ENCODE data around the gene PEX14. TPM values are rescaled to one million over a fixed set of nuclear protein-coding genes. Genes with fewer than 3 reads are reported as not detected.

PEX14 gene
- total and polyA plus RNA-seq, 4 donors = 9.5 to 26.9 (median 19.7) TPM

DNA sequence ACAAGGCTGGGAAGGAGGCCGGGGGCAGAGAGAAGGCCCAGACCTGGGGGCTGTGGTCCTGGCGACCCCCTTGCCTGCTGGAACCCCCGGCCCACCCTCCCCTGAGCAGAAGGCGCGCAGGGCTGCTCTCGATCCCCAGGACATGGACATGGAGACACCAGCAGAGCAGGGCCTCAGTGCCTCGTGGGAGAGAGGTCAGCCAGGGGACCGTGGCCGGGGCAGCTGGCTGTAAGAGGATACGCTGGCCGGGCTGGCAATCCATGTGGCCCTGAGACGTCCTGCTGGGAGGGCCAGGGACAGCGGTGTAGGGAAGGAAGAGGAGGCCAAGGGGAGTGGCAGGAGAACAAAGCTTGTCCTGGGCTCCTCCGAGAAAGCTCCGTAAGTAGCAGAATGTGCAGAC lies 189.5 kb downstream of the PEX14 start:
- 45% methylated on average over 15 of the region's 15 CpGs for WGBS (ENCODE audit: insufficient coverage)
- peaks cover 42% of the 10 kb centered on the region for H3K36me3 ChIP-seq (ENCODE audit: control insufficient read depth, insufficient read depth, low read length)
- no peak overlapping the region for H3K27ac ChIP-seq (ENCODE audit: low read depth, low read length)
- no peak for DNase-seq (ENCODE audit: low read depth in 4 of 6, low spot score in 6 of 6)
- H3K4me1 ChIP-seq (ENCODE audit: control insufficient read depth, insufficient read depth, low read length) = peaks cover 59% of the 10 kb centered on the region
- H3K4me3 ChIP-seq (ENCODE audit: low read depth, low read length) = no peak overlapping the region
- H3K27me3 ChIP-seq (ENCODE audit: control insufficient read depth, insufficient read depth, low read length) = peaks cover 12% of the 10 kb centered on the region
- no peaks in the 10 kb centered on the region for H3K9me3 ChIP-seq (ENCODE audit: control insufficient read depth, insufficient read depth, low read length)

- no peak overlapping the region for H3K4me3 ChIP-seq (ENCODE audit: low read depth, low read length)
- H3K9me3 ChIP-seq (ENCODE audit: control insufficient read depth, insufficient read depth, low read length) = no peaks in the 10 kb centered on the region
- H3K36me3 ChIP-seq (ENCODE audit: control insufficient read depth, insufficient read depth, low read length) = peaks cover 32% of the 10 kb centered on the region
- WGBS (ENCODE audit: insufficient coverage) = 95% methylated on average over 31 of the region's 31 CpGs
- no peak overlapping the region for H3K27ac ChIP-seq (ENCODE audit: low read depth, low read length)
- DNase-seq (ENCODE audit: low read depth in 4 of 6, low spot score in 6 of 6) = no peak
- H3K4me1 ChIP-seq (ENCODE audit: control insufficient read depth, insufficient read depth, low read length) = peaks cover 67% of the 10 kb centered on the region
- H3K27me3 ChIP-seq (ENCODE audit: control insufficient read depth, insufficient read depth, low read length) = peaks cover 14% of the 10 kb centered on the region
These were observed 190.5 kb downstream of the PEX14 start for GRCh38 chr1:10665226-10665625.

DNA sequence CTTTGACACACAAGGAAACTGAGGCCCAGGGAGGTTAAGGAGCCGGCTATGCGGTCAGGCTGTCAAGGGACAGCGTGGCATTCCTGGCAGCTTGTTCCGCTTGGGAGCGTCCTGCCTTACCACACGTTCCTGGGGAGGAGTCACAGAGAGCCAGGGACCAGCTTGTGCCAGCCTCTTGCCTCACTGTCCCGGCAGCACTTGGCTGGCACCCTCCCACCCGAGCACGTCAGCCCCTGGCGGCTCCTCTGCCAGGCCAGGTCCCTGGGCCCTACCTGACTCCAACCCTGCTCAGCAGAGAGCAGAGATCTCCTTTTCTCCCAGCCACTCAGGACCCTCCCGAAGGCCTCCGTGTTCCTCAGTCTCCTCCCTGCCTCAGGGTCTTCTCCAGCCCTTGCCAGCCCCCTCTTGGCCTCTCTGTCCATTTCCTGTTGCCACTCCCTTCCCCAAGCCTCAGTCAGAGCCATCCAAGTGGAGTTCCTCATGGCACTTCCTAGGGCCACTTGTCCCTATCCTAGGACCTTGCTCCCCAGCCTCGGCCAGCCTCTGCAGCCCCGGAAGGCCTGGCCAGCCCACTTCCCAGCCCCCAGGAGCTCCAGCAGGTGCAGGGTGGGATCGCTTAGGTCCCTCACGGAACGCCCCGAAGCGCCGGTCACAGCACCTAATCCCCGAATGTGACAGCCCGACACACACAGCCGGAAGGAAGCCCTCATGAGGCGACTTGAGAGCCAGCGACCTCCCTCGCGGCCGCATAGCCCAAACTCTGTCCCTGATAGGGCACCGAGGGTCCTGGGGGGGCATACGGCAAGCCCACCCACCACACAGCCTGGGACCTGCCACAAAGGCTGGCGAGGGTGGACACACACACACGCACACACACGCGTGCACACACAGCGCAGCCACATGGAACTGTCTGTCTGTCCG lies 191.4 kb downstream of the PEX14 start:
- WGBS (ENCODE audit: insufficient coverage) = 90% methylated on average over 36 of the region's 36 CpGs
- peaks cover 22% of the 10 kb centered on the region for H3K27me3 ChIP-seq (ENCODE audit: control insufficient read depth, insufficient read depth, low read length)
- no peak for DNase-seq (ENCODE audit: low read depth in 4 of 6, low spot score in 6 of 6)
- peaks cover 77% of the 10 kb centered on the region for H3K4me1 ChIP-seq (ENCODE audit: control insufficient read depth, insufficient read depth, low read length)
- no peak overlapping the region for H3K4me3 ChIP-seq (ENCODE audit: low read depth, low read length)
- H3K9me3 ChIP-seq (ENCODE audit: control insufficient read depth, insufficient read depth, low read length) = no peaks in the 10 kb centered on the region
- H3K27ac ChIP-seq (ENCODE audit: low read depth, low read length) = no peak overlapping the region
- peaks cover 27% of the 10 kb centered on the region for H3K36me3 ChIP-seq (ENCODE audit: control insufficient read depth, insufficient read depth, low read length)

DNA sequence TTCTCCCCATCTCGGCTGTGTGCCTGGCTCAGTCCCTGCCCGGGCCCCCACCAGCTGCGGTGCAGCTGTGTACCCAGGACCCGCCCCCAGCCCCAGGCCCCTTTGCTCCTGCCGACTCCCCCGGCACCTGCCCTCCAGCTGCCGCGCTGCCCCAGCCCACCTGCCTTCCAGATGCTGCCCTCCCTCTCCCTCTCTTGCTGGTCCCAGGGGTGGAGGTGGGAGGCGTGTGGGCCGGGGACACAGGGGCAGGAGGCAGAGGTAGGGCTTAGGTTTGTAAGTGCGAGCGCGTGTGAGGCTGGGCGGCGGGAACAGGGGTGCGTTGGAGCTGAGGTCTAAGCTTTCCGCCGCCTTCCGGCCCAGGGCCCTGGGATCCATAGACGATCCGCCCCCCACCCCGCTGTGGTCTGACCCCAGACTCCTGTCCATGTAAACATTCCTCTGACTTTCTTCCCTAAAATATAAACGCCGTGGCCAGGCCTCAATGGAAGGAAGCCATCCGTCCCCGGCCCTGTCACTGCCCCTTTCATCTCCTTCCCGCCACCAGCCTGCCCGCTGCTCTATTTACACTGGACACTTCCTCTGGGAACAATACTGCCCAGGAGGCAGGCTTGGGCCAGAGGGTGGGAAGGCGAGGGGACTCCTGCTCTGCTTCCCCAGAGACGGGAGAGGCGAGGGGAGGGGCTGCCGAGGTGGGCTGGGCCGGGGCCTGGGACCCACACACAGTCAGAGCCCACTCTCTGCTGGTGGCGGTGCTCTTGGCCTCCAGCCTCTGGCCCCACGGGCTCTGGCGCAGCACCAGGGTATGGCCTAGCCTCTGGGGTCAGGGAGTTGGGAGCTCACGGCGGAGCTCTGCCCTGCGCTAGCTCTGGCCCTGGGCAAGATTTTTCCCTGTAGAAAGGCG lies 193.4 kb downstream of the PEX14 start:
- Histone ChIP-seq H3K9me3 (ENCODE audit: control insufficient read depth, insufficient read depth, low read length) (no peaks in the 10 kb centered on the region), H3K36me3 (ENCODE audit: control insufficient read depth, insufficient read depth, low read length) (peaks cover 24% of the 10 kb centered on the region), H3K27me3 (ENCODE audit: control insufficient read depth, insufficient read depth, low read length) (peaks cover 41% of the 10 kb centered on the region), H3K27ac (ENCODE audit: low read depth, low read length) (no peak overlapping the region), H3K4me1 (ENCODE audit: control insufficient read depth, insufficient read depth, low read length) (peaks cover 86% of the 10 kb centered on the region), H3K4me3 (ENCODE audit: low read depth, low read length) (no peak overlapping the region)
- DNase-seq (ENCODE audit: low read depth in 4 of 6, low spot score in 6 of 6) = peak in 1 of 6 donors; percentile 21
- 32% methylated on average over 35 of the region's 40 CpGs for WGBS (ENCODE audit: insufficient coverage)

- peaks cover 85% of the 10 kb centered on the region for H3K4me1 ChIP-seq (ENCODE audit: control insufficient read depth, insufficient read depth, low read length)
- 37% methylated on average over 5 of the region's 12 CpGs for WGBS (ENCODE audit: insufficient coverage)
- no peak overlapping the region for H3K4me3 ChIP-seq (ENCODE audit: low read depth, low read length)
- peaks cover 42% of the 10 kb centered on the region for H3K27me3 ChIP-seq (ENCODE audit: control insufficient read depth, insufficient read depth, low read length)
- peaks cover 14% of the 10 kb centered on the region for H3K36me3 ChIP-seq (ENCODE audit: control insufficient read depth, insufficient read depth, low read length)
- no peak overlapping the region for H3K27ac ChIP-seq (ENCODE audit: low read depth, low read length)
- peak in 1 of 6 donors; percentile 65 for DNase-seq (ENCODE audit: low read depth in 4 of 6, low spot score in 6 of 6)
- H3K9me3 ChIP-seq (ENCODE audit: control insufficient read depth, insufficient read depth, low read length) = no peaks in the 10 kb centered on the region
These were observed 194.8 kb downstream of the PEX14 start for GRCh38 chr1:10669570-10669969.

DNA sequence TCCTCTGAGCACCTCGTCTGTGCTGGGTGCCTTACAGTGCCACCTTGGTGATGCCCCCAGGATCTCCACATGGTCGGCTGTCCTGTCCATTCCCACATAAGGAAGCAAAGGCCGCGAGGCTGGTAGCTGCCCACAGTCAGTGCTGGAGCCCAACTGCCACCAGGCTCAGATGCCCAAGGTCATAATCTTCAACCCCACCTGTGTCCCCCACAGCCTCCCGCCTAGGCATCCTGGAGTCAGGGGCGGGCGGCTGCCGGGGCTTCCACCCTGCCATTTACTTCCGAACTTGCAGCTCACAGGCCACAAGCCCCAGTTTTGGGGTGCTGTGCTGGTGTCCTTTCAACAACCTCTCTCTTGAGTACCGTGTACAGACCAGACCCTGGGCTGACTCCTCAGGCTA lies 195.4 kb downstream of the PEX14 start:
- WGBS (ENCODE audit: insufficient coverage) = 87% methylated on average over 10 of the region's 10 CpGs
- no peak overlapping the region for H3K4me3 ChIP-seq (ENCODE audit: low read depth, low read length)
- no peaks in the 10 kb centered on the region for H3K9me3 ChIP-seq (ENCODE audit: control insufficient read depth, insufficient read depth, low read length)
- peaks cover 42% of the 10 kb centered on the region for H3K27me3 ChIP-seq (ENCODE audit: control insufficient read depth, insufficient read depth, low read length)
- H3K4me1 ChIP-seq (ENCODE audit: control insufficient read depth, insufficient read depth, low read length) = peaks cover 88% of the 10 kb centered on the region
- H3K27ac ChIP-seq (ENCODE audit: low read depth, low read length) = no peak overlapping the region
- DNase-seq (ENCODE audit: low read depth in 4 of 6, low spot score in 6 of 6) = no peak
- peaks cover 9% of the 10 kb centered on the region for H3K36me3 ChIP-seq (ENCODE audit: control insufficient read depth, insufficient read depth, low read length)

GRCh38 chr1:10671090-10671489 lies 196.3 kb downstream of the PEX14 start:
- Histone ChIP-seq H3K27ac (ENCODE audit: low read depth, low read length) (no peak overlapping the region), H3K36me3 (ENCODE audit: control insufficient read depth, insufficient read depth, low read length) (peaks cover 10% of the 10 kb centered on the region), H3K4me1 (ENCODE audit: control insufficient read depth, insufficient read depth, low read length) (peaks cover 93% of the 10 kb centered on the region), H3K9me3 (ENCODE audit: control insufficient read depth, insufficient read depth, low read length) (no peaks in the 10 kb centered on the region), H3K4me3 (ENCODE audit: low read depth, low read length) (no peak overlapping the region), H3K27me3 (ENCODE audit: control insufficient read depth, insufficient read depth, low read length) (peaks cover 40% of the 10 kb centered on the region)
- DNase-seq (ENCODE audit: low read depth in 4 of 6, low spot score in 6 of 6) = peak in 1 of 6 donors; percentile 80
- WGBS (ENCODE audit: insufficient coverage) = 23% methylated on average over 14 of the region's 18 CpGs

GRCh38 chr1:10671622-10672342 lies 197.0 kb downstream of the PEX14 start:
- 41% methylated on average over 25 of the region's 27 CpGs for WGBS (ENCODE audit: insufficient coverage)
- no peak overlapping the region for H3K27ac ChIP-seq (ENCODE audit: low read depth, low read length)

More at GRCh38 chr1:10671622-10672342, 197.0 kb downstream of the PEX14 start:
- H3K36me3 ChIP-seq (ENCODE audit: control insufficient read depth, insufficient read depth, low read length) = peaks cover 7% of the 10 kb centered on the region
- DNase-seq (ENCODE audit: low read depth in 4 of 6, low spot score in 6 of 6) = peak in 1 of 6 donors; percentile 56
- H3K4me3 ChIP-seq (ENCODE audit: low read depth, low read length) = no peak overlapping the region
- peaks cover 34% of the 10 kb centered on the region for H3K27me3 ChIP-seq (ENCODE audit: control insufficient read depth, insufficient read depth, low read length)
- H3K9me3 ChIP-seq (ENCODE audit: control insufficient read depth, insufficient read depth, low read length) = no peaks in the 10 kb centered on the region
- H3K4me1 ChIP-seq (ENCODE audit: control insufficient read depth, insufficient read depth, low read length) = peaks cover 92% of the 10 kb centered on the region
